Measurements from ENCODE around the gene STARD3. TPM values are rescaled to one million over a fixed set of nuclear protein-coding genes. Genes with fewer than 3 reads are reported as not detected.

The STARD3 gene
- total RNA-seq, 1 donor from 2014 or later, result 15.8 TPM

DNA sequence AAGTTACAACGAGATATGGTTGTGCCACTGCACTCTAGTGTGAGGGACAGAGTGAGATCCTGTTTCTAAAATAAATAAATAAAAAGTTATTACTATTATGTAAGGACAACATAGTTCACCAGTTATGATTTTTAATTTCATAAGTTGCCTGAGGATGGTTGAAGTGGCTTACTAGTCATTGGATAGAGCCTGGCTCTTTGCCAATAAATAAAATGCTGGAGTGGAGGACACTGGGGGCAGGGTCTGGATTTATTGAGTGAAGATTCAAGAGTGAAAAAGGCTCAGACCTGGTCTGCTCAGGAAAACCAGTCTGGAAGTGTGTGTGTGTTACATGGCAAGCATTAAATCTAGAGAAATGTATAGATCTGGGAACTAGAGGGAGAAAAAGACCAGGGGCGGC lies 2.1 kb downstream of the STARD3 start:
- no peak for DNase-seq

DNA sequence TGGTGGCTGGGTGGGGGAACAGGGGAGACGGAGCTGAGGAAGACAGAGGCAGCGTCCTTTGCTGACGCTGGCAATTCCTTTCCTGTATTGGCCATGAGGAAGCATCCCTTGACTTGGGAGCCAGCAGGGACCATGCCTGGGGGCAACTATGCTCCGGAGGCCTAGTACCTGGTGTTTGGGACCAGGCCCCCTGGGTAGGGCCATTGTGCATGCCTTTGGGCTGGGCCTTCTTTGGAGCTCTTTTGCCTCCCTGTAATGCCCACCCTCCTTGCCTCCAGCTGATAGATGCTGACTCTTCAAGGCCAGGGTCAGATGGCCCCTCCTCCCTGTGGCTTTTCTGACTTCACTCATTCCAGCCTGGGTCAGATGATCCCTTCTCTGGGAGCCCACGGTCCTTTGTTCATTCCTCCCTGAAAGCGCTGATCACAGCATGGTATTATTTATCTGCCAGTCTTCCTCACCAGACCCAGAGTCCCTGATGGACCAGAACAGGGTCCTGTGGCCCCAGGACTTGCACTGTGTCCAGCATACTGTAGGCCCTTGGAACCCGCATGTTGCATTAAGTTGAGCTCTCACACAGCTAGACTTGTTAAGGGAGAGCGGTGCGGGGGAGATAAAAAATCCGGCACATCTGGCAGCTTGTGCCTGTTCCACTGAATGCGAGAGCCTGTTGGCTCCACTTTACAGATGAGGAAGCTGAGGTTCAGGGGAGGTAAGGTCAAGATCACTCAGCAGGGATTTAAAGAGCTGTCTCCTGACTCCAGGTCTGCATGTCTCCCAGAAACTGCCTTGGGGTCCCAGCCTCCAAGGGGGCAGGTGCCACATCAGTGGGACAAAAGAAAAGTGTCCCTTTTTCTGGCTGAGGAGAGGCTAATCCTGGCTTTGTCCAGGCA lies 2.9 kb downstream of the STARD3 start:
- no peak for DNase-seq

DNA sequence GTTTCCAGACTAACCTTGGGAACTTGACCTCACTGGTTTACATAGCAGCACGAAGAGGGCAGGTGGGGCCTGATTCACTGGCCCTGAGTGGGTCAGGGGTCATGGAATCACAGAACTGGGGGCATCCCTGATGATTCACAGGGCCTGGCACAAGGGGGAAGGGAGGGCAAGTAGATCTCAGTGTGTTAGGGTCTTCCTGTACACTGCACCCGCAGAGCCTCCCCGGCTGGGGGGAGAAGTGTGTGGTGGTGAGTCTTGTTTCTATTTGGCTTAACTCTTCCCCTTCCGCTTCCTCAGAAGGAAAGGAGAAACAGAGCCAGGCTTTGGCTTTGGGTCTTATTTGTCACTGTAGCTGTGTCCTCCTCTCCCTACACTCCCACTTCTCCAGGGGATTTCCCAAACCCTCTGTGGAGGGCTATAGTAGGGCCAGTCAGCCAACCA lies 3.7 kb downstream of the STARD3 start:
- DNase-seq, result no peak

DNA sequence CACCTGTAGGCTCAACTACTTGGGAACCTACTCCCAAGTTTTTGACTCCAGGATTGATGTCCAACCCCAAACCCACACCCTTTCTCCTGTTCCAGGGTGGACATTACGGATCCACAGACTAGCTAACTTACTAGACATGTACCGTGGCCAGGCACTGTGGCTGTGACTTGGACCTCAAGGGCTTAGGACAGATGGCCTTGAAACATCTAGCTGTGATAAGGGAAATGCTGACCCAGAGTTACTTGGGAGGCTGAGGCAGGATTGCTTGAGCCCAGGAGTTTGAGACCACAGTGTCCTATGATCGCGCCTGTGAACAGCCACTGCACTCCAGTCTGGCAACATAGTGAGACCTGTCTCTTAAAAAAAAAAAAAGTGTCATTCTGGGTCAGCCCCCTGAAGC lies 4.2 kb downstream of the STARD3 start:
- DNase-seq, result no peak

- no peak for DNase-seq
Observed at GRCh38 chr17:39641883-39642282, 4.9 kb downstream of the STARD3 start.

GRCh38 chr17:39642291-39643074 lies 5.5 kb downstream of the STARD3 start:
- DNase-seq, result no peak

DNA sequence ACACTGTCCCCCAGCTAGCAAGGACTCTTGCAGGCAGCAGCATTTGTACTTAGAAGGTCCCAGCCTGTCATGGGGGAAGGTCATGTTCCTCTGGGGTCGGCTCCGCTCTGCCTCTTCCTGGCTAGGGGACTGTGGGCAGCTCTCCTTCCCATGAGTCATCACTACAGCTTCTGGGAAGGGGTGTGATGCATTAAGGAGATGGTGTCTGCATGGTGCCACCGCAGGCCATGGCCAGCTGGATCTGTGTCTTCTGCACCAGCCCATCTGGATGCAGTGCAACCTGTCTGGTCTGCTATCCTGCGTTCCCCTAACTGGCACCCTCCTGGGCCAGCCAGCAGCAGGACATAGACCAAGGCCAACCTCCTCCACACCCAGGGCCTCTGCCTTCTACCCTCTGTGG lies 6.3 kb downstream of the STARD3 start:
- DNase-seq, result no peak

DNA sequence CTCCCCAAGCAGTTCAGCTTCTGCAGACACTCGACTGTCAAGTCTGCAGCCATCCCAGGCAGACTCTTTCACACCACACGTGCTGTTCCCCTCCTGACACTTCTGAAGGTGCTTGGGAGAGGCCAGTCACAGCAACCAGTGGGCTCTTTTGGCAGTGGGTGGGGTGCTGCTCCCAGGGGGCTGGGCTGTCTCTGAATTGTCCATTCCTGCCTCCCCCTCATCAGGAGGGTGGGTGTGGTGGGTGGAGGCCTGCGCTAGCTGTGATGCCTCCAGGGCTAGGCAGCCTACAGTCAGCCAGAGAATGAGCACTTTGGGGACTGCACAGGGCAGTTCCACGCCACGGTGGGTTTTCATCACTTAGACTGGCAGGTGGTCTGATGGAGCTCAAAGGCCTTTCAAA lies 10.3 kb downstream of the STARD3 start:
- DNase-seq, result no peak

- peak; percentile 59 for DNase-seq
Observed at GRCh38 chr17:39648616-39649366, 11.8 kb downstream of the STARD3 start.

- DNase-seq, result no peak
Observed at GRCh38 chr17:39650121-39650579, 13.2 kb downstream of the STARD3 start.

- no peak for DNase-seq
Observed at GRCh38 chr17:39651923-39652586, 15.1 kb downstream of the STARD3 start.

GRCh38 chr17:39652587-39653315 lies 15.8 kb downstream of the STARD3 start:
- no peak for DNase-seq

DNA sequence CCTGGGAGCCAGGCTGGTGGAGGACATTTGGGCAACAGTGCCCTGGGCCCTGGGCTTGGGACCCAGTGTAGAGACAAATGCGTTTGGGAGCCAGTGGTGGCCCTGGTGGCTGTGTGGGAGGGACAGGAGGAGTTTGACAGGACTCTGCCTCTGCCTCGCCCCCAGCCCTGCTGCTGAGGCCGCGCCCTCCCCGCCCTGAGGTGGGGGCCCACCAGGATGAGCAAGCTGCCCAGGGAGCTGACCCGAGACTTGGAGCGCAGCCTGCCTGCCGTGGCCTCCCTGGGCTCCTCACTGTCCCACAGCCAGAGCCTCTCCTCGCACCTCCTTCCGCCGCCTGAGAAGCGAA lies 16.3 kb downstream of the STARD3 start:
- DNase-seq, result no peak

DNA sequence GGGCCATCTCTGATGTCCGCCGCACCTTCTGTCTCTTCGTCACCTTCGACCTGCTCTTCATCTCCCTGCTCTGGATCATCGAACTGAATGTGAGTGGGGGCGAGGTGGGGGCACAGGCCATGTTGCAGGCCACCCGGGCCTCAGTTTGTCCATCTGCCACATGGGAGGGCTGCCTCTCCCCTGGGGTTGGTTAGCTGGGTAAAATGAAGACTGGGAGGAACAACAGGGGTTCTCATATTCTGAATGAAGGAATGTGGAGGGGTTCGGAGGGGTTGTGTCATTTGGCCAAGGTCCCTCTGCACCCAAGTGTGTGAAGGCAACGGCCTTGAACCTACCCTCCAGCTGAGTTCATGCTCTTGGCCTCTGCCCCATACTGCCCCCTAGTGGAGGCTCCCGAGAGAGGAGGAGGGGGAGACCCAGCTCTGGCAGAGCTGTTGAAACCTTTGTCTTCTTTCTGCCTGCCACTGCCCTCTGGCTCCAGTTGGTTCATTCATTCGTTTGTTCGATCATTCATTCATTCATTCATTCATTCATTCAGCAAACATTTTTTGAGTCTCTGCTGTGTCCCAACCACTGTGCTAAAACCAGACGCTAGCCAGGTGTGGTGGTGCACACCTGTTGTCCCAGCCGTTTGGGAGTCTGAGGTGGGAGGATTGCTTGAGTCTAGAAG lies 16.9 kb downstream of the STARD3 start:
- DNase-seq, result no peak

GRCh38 chr17:39655105-39655504 lies 18.2 kb downstream of the STARD3 start:
- DNase-seq, result no peak

DNA sequence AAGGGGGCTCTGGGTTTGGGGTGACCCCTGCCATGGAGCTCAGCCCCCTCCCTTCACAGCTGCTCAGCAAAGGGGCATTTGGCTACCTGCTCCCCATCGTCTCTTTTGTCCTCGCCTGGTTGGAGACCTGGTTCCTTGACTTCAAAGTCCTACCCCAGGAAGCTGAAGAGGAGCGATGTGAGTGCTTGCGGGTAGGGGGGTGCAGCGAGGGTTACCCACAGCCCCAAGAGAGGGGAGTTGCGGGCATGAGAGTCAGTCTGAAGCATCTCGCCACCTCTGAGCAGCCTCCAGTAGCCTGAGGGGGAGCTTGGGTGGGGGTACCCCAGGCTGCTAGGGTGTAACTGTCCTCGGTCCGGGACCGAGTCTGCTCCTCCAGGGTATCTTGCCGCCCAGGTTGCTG lies 21.4 kb downstream of the STARD3 start:
- no peak for DNase-seq

DNA sequence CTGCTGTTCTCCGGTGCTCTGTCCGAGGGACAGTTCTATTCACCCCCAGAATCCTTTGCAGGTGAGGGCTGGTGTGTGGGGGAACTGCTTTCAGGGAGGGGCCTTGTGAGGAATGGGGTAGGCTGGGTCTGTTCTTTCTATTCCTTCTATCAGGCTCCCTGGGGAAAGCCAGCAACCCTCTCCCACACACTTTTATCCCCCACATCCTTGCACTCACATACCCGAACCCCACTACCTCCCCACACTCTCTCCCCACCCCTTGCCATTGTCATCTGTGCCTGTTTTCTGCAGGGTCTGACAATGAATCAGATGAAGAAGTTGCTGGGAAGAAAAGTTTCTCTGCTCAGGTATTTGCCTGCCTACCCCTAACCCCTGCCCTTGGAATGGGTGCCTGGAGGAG lies 21.8 kb downstream of the STARD3 start:
- DNase-seq, result no peak

GRCh38 chr17:39659279-39660010 lies 22.5 kb downstream of the STARD3 start:
- no peak for DNase-seq

DNA sequence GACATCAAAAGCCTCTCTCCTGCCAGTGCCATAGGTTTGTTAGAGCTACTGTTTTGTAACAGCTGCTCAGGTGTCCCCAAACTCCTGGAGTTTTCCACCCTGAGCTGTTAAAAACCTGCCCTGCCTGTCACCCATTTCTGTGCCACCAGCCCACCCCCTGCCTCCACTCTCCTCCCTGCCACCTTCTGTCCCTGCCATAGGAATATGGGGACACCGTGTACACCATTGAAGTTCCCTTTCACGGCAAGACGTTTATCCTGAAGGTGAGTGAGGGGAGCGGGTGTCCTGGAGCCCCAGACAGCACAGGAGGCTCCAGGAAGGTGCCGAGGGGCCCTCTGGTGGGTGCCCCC lies 23.0 kb downstream of the STARD3 start:
- no peak for DNase-seq

Data from skin of body (tissue), 2 donors.